Chondrocyte (in vitro differentiated cells): ENCODE results near the gene RBM28. TPM values are rescaled to one million over a fixed set of nuclear protein-coding genes. Genes with fewer than 3 reads are reported as not detected.

Experiments
- DNase-seq: peaks from one replicate; pipeline ENCODE4 v3.0.0; 2021; ENCODE audit warnings: mixed read lengths, low spot score
- H3K27ac Mint-ChIP-seq: one replicate; pipeline ENCODE4 v1.8.0; 2021; ENCODE audit warnings: mild to moderate bottlenecking, moderate library complexity, mixed read lengths; ENCODE audit not compliant: unreplicated experiment
- H3K27me3 Mint-ChIP-seq: 2 replicates; pipeline ENCODE4 v1.8.0; 2021; ENCODE audit warnings: low read depth, mixed read lengths
- H3K36me3 Mint-ChIP-seq: 2 replicates; pipeline ENCODE4 v1.8.0; 2021; ENCODE audit warnings: low read depth, mixed read lengths
- H3K4me1 Mint-ChIP-seq: 2 replicates; pipeline ENCODE4 v1.8.0; 2021; ENCODE audit warnings: low read depth, mild to moderate bottlenecking, mixed read lengths
- H3K4me3 Mint-ChIP-seq: one replicate; pipeline ENCODE4 v1.8.0; 2021; ENCODE audit warnings: mild to moderate bottlenecking, moderate library complexity, mixed read lengths; ENCODE audit not compliant: unreplicated experiment
- H3K9me3 Mint-ChIP-seq: 2 replicates; pipeline ENCODE4 v1.8.0; 2021; ENCODE audit warnings: low read depth, mixed read lengths
- total RNA-seq: library from RNA; stranded (reverse); gene quantifications from 3 replicates; pipeline ENCODE4 v1.2.1, GENCODE V29; 2021
- TF ChIP-seq, protein P1 (sequence below): fragments of 200-600 bp; sonication (generic); IDR thresholded peaks from 2 replicates; pipeline ENCODE4 v1.5.0; 2021; ENCODE audit warnings: antibody characterized with exemption, mild to moderate bottlenecking, moderate library complexity

Gene RBM28
- total RNA-seq, 1 donor from 2014 or later = 35.2 TPM

DNA sequence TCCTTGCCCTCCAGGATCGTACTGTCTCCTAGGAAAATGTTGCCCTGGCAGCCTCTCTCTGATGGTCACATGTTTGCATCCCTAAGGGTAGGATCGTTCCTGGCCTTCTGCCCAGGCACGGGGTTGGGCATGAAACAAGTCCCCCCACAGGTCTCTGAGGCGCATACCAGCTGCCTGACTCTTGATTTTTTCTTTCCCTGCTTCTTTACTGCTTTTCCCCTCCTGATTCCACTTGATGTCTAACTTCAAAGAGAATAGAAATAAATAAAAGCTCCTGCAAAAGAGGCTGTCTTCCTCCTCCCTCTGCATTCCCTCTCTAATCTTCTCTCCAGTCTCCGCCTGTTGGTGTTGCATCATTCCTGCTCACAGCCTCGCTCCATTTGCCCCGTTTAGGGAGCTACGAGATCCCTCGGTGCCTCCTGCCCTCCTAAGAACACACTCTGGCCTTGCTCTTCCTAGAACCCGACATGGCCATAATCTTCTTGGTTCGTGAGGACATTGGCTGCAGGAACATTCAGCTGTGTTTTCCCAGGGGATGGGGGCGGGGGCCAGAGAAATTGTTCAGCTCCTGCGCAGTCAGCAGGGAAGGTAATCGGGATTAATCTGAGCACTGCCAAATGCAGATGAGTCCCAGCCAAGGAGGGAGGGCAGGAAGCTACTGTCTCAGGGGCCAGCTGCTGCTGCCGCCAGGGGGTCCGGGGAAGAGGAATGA lies 76.7 kb downstream of the RBM28 start:
- H3K27me3 Mint-ChIP-seq = no peaks in the 10 kb centered on the region
- DNase-seq = no peak
- TF ChIP-seq, protein P1, sequence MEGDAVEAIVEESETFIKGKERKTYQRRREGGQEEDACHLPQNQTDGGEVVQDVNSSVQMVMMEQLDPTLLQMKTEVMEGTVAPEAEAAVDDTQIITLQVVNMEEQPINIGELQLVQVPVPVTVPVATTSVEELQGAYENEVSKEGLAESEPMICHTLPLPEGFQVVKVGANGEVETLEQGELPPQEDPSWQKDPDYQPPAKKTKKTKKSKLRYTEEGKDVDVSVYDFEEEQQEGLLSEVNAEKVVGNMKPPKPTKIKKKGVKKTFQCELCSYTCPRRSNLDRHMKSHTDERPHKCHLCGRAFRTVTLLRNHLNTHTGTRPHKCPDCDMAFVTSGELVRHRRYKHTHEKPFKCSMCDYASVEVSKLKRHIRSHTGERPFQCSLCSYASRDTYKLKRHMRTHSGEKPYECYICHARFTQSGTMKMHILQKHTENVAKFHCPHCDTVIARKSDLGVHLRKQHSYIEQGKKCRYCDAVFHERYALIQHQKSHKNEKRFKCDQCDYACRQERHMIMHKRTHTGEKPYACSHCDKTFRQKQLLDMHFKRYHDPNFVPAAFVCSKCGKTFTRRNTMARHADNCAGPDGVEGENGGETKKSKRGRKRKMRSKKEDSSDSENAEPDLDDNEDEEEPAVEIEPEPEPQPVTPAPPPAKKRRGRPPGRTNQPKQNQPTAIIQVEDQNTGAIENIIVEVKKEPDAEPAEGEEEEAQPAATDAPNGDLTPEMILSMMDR = peak; percentile 59
- no peaks in the 10 kb centered on the region for H3K9me3 Mint-ChIP-seq
- peak overlapping the region; percentile 50 for H3K4me3 Mint-ChIP-seq
- no peaks in the 10 kb centered on the region for H3K36me3 Mint-ChIP-seq
- peak overlapping the region; percentile 91 for H3K27ac Mint-ChIP-seq
- peaks cover 42% of the 10 kb centered on the region for H3K4me1 Mint-ChIP-seq

DNA sequence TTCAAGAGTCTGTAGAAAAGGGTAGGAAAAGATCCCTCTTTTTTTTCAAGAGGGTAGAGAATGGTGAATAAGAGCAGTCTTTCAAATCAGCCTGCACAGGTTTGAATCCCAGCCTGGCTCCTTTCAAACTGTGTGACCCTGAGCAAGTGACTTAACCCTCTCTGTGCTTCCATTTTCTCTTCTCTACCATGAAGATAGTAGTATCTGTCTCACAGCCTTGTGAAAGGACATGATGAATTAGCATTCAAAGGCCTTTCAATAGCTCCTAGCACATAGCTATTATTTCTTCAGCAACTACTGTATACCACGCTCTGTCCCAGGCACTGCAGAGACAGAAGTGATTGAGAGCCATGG lies 77.2 kb downstream of the RBM28 start:
- Mint-ChIP-seq H3K27ac (peak overlapping the region; percentile 91), H3K9me3 (no peaks in the 10 kb centered on the region), H3K4me3 (no peak overlapping the region), H3K27me3 (no peaks in the 10 kb centered on the region), H3K4me1 (peaks cover 42% of the 10 kb centered on the region), H3K36me3 (no peaks in the 10 kb centered on the region)
- TF ChIP-seq, protein P1 = no peak
- no peak for DNase-seq

DNA sequence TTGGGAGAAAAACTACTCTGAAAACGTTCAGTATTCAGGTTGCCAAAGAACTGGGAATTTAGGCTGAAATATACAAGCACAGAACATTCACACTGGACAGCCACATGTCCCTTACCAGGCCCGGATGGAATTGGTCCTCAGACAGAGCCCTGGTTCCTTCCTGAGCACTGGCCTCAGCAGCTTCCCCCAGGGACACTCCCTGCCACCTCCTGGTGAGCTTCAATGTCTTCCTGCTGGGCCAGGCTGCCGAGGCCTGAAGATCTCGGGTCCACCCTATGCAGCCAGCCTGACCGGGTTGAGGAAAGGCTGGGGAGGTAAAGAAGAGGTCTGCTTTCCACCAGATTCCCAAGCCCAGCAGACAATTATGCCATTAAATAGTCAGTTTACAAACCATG lies 77.8 kb downstream of the RBM28 start:
- peaks cover 42% of the 10 kb centered on the region for H3K4me1 Mint-ChIP-seq
- no peaks in the 10 kb centered on the region for H3K36me3 Mint-ChIP-seq
- no peaks in the 10 kb centered on the region for H3K27me3 Mint-ChIP-seq
- peak overlapping the region; percentile 91 for H3K27ac Mint-ChIP-seq
- TF ChIP-seq, protein P1 = no peak
- no peak overlapping the region for H3K4me3 Mint-ChIP-seq
- DNase-seq = no peak
- no peaks in the 10 kb centered on the region for H3K9me3 Mint-ChIP-seq

DNA sequence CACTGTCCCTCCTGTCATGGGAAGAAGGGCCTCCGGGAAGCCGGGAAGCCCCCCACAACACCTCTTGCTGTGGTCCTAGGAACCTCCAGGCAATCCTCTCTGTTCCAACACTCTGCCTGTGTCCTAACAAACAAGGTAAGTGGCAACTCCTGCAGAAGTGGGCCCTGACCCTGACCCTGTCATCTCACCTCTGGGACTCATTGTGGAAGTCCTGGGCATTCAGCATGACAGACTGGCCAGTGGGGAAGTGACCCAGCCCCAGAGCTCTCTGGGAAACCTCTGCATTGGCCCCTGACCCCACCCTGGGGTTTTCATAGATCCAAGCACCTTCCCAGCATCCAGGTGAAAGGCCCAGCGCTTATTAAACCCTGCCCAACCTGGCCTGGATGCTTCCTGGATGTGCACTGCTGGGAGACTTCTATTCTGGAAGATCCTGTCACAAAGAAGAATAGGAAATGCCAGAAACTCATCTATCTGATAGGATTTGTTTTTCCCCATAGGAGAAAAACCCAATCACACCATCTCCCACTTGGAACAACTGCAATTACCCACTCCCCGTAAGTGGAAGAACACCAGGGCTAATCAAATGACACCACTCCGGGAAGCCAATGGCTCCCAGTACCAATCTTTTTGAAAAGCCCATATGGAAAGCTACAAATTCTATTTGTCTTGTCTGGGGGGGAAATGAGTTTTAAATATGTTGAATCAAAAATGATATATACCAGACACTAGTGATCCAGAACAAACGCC lies 78.4 kb downstream of the RBM28 start:
- no peak for DNase-seq
- TF ChIP-seq, protein P1 = no peak
- Mint-ChIP-seq H3K4me1 (peaks cover 42% of the 10 kb centered on the region), H3K4me3 (no peak overlapping the region), H3K27me3 (no peaks in the 10 kb centered on the region), H3K9me3 (no peaks in the 10 kb centered on the region), H3K36me3 (no peaks in the 10 kb centered on the region), H3K27ac (no peak overlapping the region)

DNA sequence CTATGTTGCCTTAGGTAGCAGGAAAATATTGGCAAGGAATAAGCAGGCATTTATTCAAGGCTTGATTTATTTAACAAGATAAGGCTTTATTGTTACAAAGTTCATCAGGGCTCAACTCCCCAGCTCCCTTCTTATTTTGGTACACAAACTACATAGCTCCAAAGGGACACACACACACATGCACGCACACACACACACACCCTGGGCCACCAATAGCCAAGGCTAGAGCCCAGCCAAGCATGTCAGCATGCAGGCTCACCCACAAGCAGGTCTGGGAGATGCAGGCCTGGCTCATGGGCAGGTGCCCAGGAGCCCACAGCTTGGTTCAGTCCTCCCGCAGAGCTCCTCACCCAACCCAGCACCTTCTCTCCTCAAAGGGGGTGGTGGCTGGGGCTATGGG lies 79.2 kb downstream of the RBM28 start:
- H3K36me3 Mint-ChIP-seq = no peaks in the 10 kb centered on the region
- peaks cover 43% of the 10 kb centered on the region for H3K4me1 Mint-ChIP-seq
- H3K9me3 Mint-ChIP-seq = no peaks in the 10 kb centered on the region
- H3K27ac Mint-ChIP-seq = no peak overlapping the region
- DNase-seq = no peak
- no peak overlapping the region for H3K4me3 Mint-ChIP-seq
- TF ChIP-seq, protein P1 = no peak
- H3K27me3 Mint-ChIP-seq = no peaks in the 10 kb centered on the region
